ENCODE measurements around the gene SMURF1.
A peak's percentile ranks its signal among the peaks of the same experiment; 100 is the strongest.

The SMURF1 gene

DNA sequence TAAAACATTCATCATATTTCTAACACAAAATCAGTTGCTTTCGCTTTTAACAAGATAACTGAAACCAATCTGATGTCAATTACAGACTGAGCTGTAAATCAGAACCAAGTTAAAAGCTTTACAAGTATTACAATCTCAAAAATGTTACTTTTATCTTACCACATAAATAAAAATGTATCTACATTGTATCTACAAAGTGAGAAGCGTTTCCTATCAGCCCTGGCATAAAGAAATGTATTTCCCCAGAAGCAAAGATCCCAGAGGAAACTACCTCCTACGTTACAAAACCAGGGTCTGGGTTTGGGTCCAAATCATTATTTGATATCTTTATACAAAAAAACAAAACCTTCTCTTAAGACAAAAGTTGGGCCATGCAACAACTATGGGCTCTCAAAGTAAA lies 2.6 kb downstream of the SMURF1 start:
- no peak for DNase-seq

DNA sequence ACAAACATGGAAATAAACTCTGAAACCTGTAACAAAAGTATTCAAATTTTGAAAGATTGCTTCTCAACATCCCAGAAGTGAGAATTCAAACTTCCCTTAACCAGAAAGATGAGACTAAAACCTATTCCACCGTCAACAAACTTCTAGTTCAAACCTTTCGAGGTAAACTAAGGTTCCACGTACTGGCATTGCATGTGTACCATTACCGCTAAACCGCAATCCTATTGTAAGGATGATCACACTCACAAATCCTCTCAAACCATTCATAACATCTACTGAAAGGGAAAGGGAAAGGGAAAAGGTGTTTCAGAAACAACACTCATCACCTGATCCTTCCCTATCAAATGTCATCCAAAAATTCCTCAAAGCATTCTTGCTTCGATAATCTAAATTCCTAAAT lies 3.1 kb downstream of the SMURF1 start:
- DNase-seq, result no peak

DNA sequence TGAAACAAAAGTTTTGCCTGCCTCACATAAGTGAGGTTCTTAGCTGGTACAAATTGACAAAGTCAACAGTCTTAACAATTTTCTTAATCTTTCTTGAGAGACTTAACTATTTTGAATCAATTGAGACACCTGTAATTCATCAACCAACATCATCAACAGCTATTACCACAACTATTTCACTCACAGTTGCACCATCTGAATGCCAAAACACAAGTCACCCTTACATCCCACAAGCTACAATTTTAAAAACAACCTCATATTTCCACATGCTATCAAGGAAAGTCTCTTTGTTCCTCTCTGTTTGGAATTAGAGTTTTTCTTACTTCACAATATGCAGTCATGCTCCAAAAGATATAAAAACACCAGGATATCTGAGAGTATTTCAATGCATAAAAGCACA lies 4.9 kb downstream of the SMURF1 start:
- DNase-seq, result no peak

- DNase-seq, result peak; percentile 77
These were observed 6.3 kb downstream of the SMURF1 start for GRCh38 chr7:99137411-99138180.

- DNase-seq, result no peak
These were observed 8.0 kb downstream of the SMURF1 start for GRCh38 chr7:99135938-99136337.

- DNase-seq, result no peak
These were observed 9.9 kb downstream of the SMURF1 start for GRCh38 chr7:99133766-99134564.

DNA sequence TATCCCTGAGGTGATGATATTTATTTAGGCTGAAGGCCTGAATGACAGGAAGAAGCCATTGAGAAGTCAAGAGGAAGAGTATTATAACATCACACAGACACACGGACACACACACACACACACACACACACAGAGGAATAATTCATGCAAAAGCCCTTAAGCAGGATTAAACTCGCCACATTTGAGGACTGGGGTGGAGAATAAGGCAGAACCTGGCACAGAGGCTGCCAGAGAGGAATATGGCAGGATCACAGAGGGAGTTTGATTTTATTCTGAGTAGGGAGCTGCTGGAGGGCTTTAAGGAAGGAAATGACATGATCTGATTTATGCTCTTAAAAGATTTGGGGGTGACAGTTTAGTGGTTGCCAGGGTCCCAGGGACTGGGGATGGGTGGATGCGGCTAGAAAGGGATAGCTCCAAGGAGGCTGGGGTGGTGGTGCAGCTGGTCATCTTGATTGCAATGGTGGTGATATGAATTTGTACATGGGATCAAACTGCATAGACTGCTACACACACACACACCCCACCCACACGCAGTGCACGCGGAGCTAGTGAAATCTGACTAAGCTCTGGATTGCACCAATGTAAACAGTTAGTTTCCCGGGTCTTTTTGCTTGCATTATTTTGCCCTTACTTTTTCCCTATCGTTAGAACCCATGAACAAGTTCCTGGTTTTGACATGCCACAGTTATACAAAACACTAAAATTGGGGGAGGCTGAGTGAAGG lies 11.2 kb downstream of the SMURF1 start:
- DNase-seq, result no peak

DNA sequence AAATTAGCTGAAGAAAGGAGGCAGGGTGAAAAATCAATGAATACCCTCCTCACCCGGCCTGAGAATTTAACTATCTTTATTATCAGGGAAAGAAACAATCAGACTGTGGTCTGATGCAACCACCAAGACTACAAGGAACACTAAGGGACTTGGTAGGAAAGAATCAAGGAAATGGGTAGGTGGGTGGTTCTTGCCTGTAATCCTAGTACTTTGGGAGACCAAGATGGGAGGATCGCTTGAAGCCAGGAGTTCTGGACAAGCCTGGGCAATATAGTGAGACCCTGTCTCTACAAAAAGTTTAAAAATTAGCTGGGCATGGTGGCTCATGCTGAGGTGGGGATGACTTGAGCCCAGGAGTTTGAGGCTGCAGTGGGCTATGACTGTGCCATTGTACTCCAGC lies 12.6 kb downstream of the SMURF1 start:
- DNase-seq, result no peak

DNA sequence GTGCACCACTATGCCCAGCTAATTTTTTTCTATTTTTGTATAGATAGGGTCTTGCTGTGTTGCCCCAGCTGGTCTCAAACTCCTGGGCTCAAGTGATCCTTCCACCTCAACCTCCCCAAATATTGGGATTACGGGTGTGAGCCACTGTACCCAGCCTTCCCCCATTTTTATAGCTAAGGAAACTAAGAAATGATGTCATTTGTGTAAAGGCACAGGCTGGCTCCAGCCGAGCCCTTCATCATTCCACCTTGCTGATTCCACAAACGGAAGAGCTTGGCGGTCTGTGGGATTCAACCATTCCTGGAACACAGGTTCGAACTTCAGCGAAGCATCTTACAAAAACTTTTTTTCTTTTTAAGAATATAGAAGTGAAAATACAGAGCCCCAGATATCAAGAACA lies 14.4 kb downstream of the SMURF1 start:
- no peak for DNase-seq

DNA sequence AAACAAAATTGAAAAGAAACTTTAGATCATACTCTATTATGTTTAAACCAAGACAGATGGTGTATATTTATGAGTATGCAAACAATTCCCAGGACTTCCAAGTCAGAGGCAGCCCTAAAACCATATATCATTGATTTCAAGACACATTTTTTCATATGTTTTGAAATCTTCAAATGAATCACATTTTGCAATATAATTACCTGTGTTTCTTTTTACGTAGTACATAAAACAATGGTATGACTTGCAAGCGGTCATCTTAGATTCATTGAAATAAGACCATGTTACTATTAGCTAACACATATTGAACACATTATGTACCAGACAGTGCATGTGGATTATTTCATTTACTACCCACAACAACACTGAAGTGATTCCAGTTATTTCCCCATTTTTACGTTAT lies 14.9 kb downstream of the SMURF1 start:
- no peak for DNase-seq

DNA sequence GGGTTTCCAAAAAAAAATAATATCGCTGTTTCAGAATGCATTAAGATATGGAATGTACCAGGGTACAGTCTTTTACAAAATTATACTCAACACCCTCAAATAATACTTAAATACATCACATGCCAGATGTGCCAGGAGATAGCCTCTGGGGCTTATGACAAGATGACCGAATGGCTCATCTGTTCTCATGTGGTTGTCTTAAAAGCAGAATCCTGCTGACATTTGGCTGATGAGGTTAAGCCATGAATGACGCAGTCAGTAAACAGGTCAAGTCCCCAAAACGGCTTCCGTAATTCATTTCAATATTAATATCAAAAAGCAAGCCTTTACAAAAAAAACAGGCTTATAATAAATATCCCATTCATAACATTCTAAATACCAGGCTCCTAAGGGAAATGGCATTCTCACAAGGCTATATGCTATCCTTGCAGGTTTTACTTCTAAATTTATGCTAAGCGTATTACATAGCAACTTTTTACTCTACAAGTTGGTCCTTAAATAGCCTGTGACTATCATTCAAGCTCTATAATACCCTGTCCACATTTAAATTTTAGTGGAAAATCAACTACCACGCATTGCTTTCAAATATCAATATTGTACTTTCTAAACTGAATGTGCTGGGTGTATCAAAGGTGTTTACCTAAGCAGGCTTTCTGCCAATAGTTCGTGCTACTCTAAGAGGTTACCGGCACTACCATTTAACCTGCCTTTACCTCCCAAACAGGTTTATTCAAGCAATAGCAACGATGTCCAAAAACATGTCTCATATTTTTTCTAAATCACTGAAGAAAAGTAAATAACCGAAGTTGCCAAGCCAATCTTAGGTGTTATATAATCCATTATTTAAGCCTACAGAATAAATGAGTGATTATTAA lies 15.6 kb downstream of the SMURF1 start:
- DNase-seq, result peak; percentile 55

DNA sequence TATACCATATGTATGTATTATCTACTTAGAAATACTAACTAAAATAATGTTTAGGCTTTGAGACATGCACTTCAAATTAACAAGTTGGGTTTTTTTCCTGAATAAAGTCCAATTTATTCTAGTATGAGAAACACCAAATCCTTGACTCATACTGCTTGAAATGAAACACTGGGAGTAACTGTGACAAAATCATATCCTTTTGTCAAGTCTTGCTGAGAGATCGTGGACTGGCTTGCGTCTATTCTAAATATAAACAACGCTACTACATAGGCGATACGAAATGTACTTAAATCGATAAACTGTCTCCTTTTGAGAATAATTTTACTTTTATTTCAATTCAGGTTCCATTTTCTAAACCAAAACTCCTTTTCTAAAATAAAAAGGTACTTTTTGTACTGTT lies 16.3 kb downstream of the SMURF1 start:
- peak; percentile 30 for DNase-seq

- DNase-seq, result no peak
These were observed 16.9 kb downstream of the SMURF1 start for GRCh38 chr7:99126921-99127553.

DNA sequence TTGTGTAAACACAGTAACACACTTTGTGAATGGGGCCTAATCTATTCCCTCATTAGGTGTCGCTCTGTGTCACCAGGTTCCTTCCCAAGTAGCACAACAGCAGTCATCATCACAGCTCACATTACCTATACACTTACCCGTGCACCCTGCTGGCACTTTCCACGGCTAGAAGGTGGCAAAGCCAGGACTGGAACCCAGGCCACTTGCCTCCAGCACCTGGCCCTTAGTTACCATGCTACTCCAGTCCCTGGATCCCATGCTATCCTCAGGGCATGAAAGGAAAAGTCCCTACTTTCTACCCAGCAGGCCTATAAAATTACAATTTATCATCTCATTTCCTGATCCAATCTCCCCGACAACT lies 18.4 kb downstream of the SMURF1 start:
- DNase-seq, result no peak

DNA sequence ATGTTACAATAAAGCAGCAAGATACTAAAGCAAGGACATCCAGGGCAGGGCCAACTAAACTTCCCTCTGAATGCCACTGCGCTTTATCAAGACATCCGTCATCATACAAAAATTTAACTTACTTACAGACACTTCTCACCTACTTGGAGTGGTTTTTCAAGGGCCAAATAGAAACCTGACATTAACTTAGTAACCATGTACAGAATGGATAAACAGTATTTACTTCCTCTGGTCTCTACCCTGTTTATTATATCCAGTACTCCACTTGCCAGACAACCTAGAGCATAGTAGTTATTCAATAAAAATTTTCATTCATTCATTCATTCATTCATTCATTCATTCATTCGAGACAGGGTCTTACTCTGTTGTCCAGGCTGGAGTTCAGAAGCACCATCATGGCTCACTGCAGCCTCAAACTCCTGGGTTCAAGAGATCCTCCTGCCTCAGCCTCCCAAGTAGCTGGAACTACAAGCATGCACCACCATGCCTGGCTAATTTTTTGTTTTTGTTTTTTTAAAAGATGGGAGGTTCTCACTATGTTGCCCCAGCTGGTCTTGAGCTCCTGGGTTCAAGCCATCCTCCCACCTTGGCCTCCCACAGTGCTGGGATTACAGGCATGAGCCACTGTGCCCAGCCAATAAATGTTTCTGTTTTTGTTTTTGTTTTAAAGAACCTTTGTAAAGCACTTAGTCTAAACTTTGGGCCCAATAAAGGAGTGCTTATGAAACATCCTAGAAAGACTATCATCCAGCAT lies 19.0 kb downstream of the SMURF1 start:
- DNase-seq, result no peak

GRCh38 chr7:99124236-99124635 lies 19.7 kb downstream of the SMURF1 start:
- no peak for DNase-seq

- no peak for DNase-seq
These were observed 20.3 kb downstream of the SMURF1 start for GRCh38 chr7:99123571-99124033.

DNA sequence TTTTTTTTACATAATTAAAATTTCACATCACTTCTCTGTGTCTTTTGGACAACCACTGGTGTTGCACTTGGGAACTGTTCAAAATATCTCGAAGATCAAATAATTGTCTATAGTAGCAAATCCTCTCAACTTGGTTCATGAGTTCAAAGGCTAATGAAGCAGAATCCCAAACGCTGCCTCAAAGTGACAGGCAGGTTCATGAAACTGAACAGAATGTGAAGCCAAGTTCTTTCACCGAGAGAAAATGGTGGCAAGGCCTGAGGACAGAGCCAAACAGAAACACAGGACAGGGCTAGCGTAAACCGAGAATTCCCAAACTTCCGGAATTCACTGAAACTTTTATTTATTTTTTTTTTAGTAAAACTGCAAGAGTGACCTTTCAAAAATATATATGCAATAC lies 21.1 kb downstream of the SMURF1 start:
- DNase-seq, result no peak

DNA sequence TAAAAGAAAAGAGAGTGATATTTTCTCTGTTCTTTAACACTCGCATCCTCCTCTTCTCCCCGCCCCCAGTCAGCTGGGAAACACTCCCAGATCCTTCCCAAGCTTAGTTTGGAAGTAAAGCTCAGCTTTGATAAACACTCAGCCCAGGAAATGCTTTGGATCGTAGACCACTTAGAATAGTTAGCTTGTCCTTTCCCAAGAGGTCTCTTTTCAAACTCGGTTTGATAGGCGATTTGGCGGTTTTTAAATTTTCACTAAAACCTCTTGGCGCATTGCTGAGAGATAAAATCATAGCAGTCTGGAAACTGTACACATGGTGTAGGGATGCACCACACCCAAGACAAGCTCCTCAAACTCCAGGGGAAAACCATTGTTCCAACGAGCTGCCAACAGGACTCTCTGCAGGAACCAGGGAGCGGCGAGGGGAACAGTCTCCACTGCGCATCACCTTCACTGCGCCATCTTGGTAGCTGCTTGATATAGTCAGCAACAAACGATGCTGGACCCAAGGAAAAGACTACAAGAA lies 22.3 kb downstream of the SMURF1 start:
- peak; percentile 32 for DNase-seq

GRCh38 chr7:99120916-99121315 lies 23.0 kb downstream of the SMURF1 start:
- DNase-seq, result no peak

- DNase-seq, result no peak
These were observed 23.4 kb downstream of the SMURF1 start for GRCh38 chr7:99120501-99120900.

Measured in EL (cell line).